ENCODE data around the gene GIPC3. TPM values are rescaled to one million over a fixed set of nuclear protein-coding genes. Genes with fewer than 3 reads are reported as not detected.

Gene GIPC3
- total RNA-seq, 4 donors from 2014 or later: 0.66 to 4.5 (median 1.7) TPM

GRCh38 chr19:3642296-3642695, 57.0 kb downstream of the GIPC3 start:
- TF ChIP-seq CTCF (IDR thresholded peaks at IDR 0.05; ENCODE audit: low read depth): no peak

Small RNA genes lying within 50 kb of the gene (small RNA-seq; reads per million reads assigned to genes)
- not detected for gene AC005786.1

Other genes with a start within 250 kb of the GIPC3 start
- 100 to 1,000 TPM in 1 of 4 donors, 10 to 100 TPM in 3; 45.2 to 191 (median 76.8) TPM for gene NFIC, start 218.9 kb upstream of the GIPC3 start, total RNA-seq
- gene SMIM24, start 105.0 kb upstream of the GIPC3 start, total RNA-seq: not detected
- gene SMIM44, start 102.0 kb upstream of the GIPC3 start, total RNA-seq: not detected
- gene DOHH, start 84.8 kb upstream of the GIPC3 start, total RNA-seq: 10 to 100 TPM in 2 of 4 donors, 1 to 10 TPM in 2; 4.9 to 11.9 (median 8.9) TPM
- 10 to 100 TPM in 3 of 4 donors, 1 to 10 TPM in 1; 8.2 to 28.3 (median 13.0) TPM for gene FZR1, start 79.2 kb upstream of the GIPC3 start, total RNA-seq
- 1 to 10 TPM in 2 of 4 donors, not detected in 2; 1.8 to 4.1 TPM for gene TEKTIP1, start 46.3 kb upstream of the GIPC3 start, total RNA-seq
- gene MFSD12, start 27.9 kb upstream of the GIPC3 start, total RNA-seq: 10 to 100 TPM; 28.5 to 56.1 (median 34.1) TPM
- 100 to 1,000 TPM in 2 of 4 donors, 10 to 100 TPM in 2; 51.4 to 124 (median 102) TPM for gene HMG20B, start 12.5 kb upstream of the GIPC3 start, total RNA-seq
- 1 to 10 TPM in 1 of 4 donors, under 1 TPM in 1, not detected in 2; 0.34 to 4.0 TPM for gene TBXA2R, start 21.4 kb downstream of the GIPC3 start, total RNA-seq
- gene CACTIN, start 41.3 kb downstream of the GIPC3 start, total RNA-seq: 10 to 100 TPM; 10.9 to 29.0 (median 16.8) TPM
- 10 to 100 TPM; 10.1 to 25.4 (median 13.7) TPM for gene PIP5K1C, start 115.0 kb downstream of the GIPC3 start, total RNA-seq
- gene TJP3, start 122.9 kb downstream of the GIPC3 start, total RNA-seq: under 1 TPM in 1 of 4 donors, not detected in 3; 0.22 TPM
- 10 to 100 TPM; 12.4 to 31.3 (median 15.4) TPM for gene APBA3, start 176.2 kb downstream of the GIPC3 start, total RNA-seq
- gene MRPL54, start 177.2 kb downstream of the GIPC3 start, total RNA-seq: 10 to 100 TPM; 47.6 to 93.8 (median 66.5) TPM
- not detected for gene RAX2, start 186.8 kb downstream of the GIPC3 start, total RNA-seq
- 10 to 100 TPM in 1 of 4 donors, 1 to 10 TPM in 3; 1.5 to 25.8 (median 2.7) TPM for gene MATK, start 200.9 kb downstream of the GIPC3 start, total RNA-seq

Data from subcutaneous adipose tissue (tissue), 4 donors.